Smooth muscle cell (in vitro differentiated cells): Measurements from ENCODE around the gene SH3BP5L. TPM values are rescaled to one million over a fixed set of nuclear protein-coding genes. Genes with fewer than 3 reads are reported as not detected.

Experiments
- DNase-seq: peaks from one replicate; lab custom pipeline; 2025; ENCODE audit not compliant: unreplicated experiment; lab: John Stamatoyannopoulos, UW
- H2AFZ ChIP-seq: fragments of 200-600 bp; sonication (generic); 2 replicates; pipeline ENCODE4 v1.6.0; 2016; ENCODE audit warnings: antibody characterized with exemption, low read depth, mild to moderate bottlenecking
- H3F3A ChIP-seq: fragments of 200-600 bp; sonication (generic); 2 replicates; pipeline ENCODE4 v1.6.0; 2017; ENCODE audit warnings: antibody characterized with exemption, low read depth
- H3K27ac ChIP-seq: fragments of 200-600 bp; sonication (generic); 2 replicates; pipeline ENCODE4 v1.5.1; 2016; ENCODE audit warnings: low read depth, mild to moderate bottlenecking
- H3K27me3 ChIP-seq: fragments of 200-600 bp; sonication (generic); 2 replicates; pipeline ENCODE4 v1.6.1; 2016; ENCODE audit warnings: low read depth, mild to moderate bottlenecking
- H3K36me3 ChIP-seq: fragments of 200-600 bp; sonication (generic); 2 replicates; pipeline ENCODE4 v1.5.1; 2016; ENCODE audit warnings: low read depth
- H3K4me1 ChIP-seq: fragments of 200-600 bp; sonication (generic); 2 replicates; pipeline ENCODE4 v1.5.1; 2016; ENCODE audit warnings: low read depth
- H3K4me2 ChIP-seq: fragments of 200-600 bp; sonication (generic); 2 replicates; pipeline ENCODE4 v1.6.0; 2016; ENCODE audit warnings: mild to moderate bottlenecking
- H3K4me3 ChIP-seq: fragments of 200-600 bp; sonication (generic); 2 replicates; pipeline ENCODE4 v1.5.1; 2016; ENCODE audit warnings: mild to moderate bottlenecking
- H3K79me2 ChIP-seq: fragments of 200-600 bp; sonication (generic); 2 replicates; pipeline ENCODE4 v1.6.0; 2016; ENCODE audit warnings: low read depth, mild to moderate bottlenecking
- H3K9ac ChIP-seq: fragments of 200-600 bp; sonication (generic); 2 replicates; pipeline ENCODE4 v1.6.0; 2016; ENCODE audit warnings: low read depth
- H3K9me3 ChIP-seq: fragments of 200-600 bp; sonication (generic); replicated peaks from 2 replicates; pipeline ENCODE4 v1.5.1; 2016; ENCODE audit warnings: low read depth
- H4K20me1 ChIP-seq: fragments of 200-600 bp; sonication (generic); 2 replicates; pipeline ENCODE4 v1.6.0; 2016; ENCODE audit warnings: low read depth
- CTCF ChIP-seq: fragments of 200-600 bp; sonication (generic); IDR thresholded peaks from 2 replicates; pipeline ENCODE4 v1.5.1; 2017; ENCODE audit warnings: borderline replicate concordance, mild to moderate bottlenecking, antibody characterized with exemption; ENCODE audit not compliant: insufficient read depth, poor library complexity, severe bottlenecking
- WGBS: methylation state at CpG from one replicate; pipeline ENCODE4 v1.1.7; 2016; ENCODE audit warnings: low lambda C conversion rate; 5-methylcytosine and 5-hydroxymethylcytosine counted together
- polyA plus RNA-seq: library from polyadenylated mRNA; unstranded; fragments of >200 nt; fragmentation: Nextera tagmentation; extraction: Ambion mirVana; gene quantifications from 2 replicates; pipeline ENCODE4 v1.2.1, GENCODE V29; 2016
- total RNA-seq: library from RNA; depleted of rRNA; stranded (reverse); fragments of >200 nt; gene quantifications from 2 replicates; pipeline ENCODE4 v1.2.3, GENCODE V29; 2014

Gene SH3BP5L
- total and polyA plus RNA-seq, 2 experiments from 2014 or later = 7.4 to 18.6 TPM

- Histone ChIP-seq H3K36me3 (no peaks in the 10 kb centered on the region), H3K4me3 (peak overlapping the region; percentile 83)
- DNase-seq = peak; percentile 66
Observed at GRCh38 chr1:248872752-248873408, 47.2 kb upstream of the SH3BP5L start.

GRCh38 chr1:248871837-248872401 lies 46.2 kb upstream of the SH3BP5L start:
- Histone ChIP-seq H3K27ac (peak overlapping the region; percentile 93), H3K4me1 (no peaks in the 10 kb centered on the region), H3K36me3 (no peaks in the 10 kb centered on the region), H2AFZ (peak overlapping the region; percentile 36), H3K9me3 (no peaks in the 10 kb centered on the region), H3K4me2 (peak overlapping the region; percentile 91), H4K20me1 (no peaks in the 10 kb centered on the region), H3K9ac (no peak overlapping the region), H3K4me3 (peak overlapping the region; percentile 83), H3F3A (peaks cover 15% of the 10 kb centered on the region), H3K79me2 (no peaks in the 10 kb centered on the region), H3K27me3 (no peaks in the 10 kb centered on the region)
- no peak for TF ChIP-seq CTCF
- 100% methylated on average over 3 of the region's 3 CpGs for WGBS
- no peak for DNase-seq

More at GRCh38 chr1:248872752-248873408, 47.2 kb upstream of the SH3BP5L start:
- Histone ChIP-seq H3K4me1 (no peaks in the 10 kb centered on the region), H4K20me1 (no peaks in the 10 kb centered on the region), H3F3A (peaks cover 15% of the 10 kb centered on the region), H3K79me2 (no peaks in the 10 kb centered on the region), H3K4me2 (peak overlapping the region; percentile 91), H3K27ac (peak overlapping the region; percentile 93), H3K9ac (peak overlapping the region; percentile 89), H3K9me3 (no peaks in the 10 kb centered on the region), H2AFZ (peak overlapping the region; percentile 92), H3K27me3 (no peaks in the 10 kb centered on the region)
- no peak for TF ChIP-seq CTCF
- WGBS = 3% methylated on average over 31 of the region's 31 CpGs

- Histone ChIP-seq H3K9ac (no peak overlapping the region), H3K79me2 (no peaks in the 10 kb centered on the region), H3K4me2 (peak overlapping the region; percentile 90), H3K4me3 (peak overlapping the region; percentile 54), H4K20me1 (no peaks in the 10 kb centered on the region), H2AFZ (peak overlapping the region; percentile 52), H3F3A (peaks cover 8% of the 10 kb centered on the region), H3K4me1 (peaks cover 11% of the 10 kb centered on the region), H3K27me3 (no peaks in the 10 kb centered on the region), H3K27ac (no peak overlapping the region), H3K36me3 (no peaks in the 10 kb centered on the region), H3K9me3 (no peaks in the 10 kb centered on the region)
- TF ChIP-seq CTCF = no peak
- 14% methylated on average over 45 of the region's 46 CpGs for WGBS
- DNase-seq = peak; percentile 67
Observed at GRCh38 chr1:248862998-248863881, 37.5 kb upstream of the SH3BP5L start.
